ENCODE data around the gene SHISA8.

SHISA8 gene

DNA sequence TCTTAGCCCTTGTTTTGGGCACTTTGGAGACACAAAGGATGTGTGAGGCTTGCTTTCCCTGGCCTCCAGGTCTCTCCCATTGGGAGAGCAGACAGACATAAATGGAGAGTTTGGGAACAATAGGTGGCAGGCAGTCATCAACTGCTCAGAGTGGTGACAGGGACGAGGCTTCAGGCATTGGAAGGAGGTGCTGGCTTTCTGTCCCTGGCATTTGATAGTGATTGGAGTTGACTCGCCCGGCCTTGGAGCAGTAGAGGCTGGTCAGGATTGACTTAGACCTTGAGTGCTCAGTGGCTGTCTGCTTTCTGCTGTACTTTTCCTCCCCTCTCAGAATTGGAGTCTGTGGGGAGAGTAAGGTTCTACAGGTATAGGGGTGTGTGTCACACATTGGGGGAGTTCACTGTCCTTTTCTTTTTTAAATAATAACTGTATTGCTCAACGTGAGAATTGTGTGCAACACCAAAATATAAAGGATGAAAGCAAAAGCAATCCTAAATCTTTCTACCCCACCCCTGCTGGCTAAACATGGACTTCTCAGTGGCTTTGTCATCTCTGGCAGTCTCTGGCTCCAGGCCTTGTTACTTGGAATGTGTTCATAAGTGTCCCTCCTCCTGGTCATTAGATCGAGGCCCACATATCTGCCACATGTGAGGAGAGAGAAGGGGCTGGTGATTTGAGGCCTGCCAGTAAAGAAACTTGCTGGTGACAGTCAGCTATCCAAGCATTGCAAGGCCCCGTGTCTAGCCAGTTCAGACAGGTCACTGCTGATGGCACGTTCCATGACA is 21.1 kb downstream of the SHISA8 start:
- no peaks in the 10 kb centered on the region for H3K4me1 ChIP-seq (ENCODE audit: control extremely low read depth in 1 of 4, control insufficient read depth in 4 of 4, insufficient read depth in 4 of 4, low read length in 3 of 4)
- no peaks in the 10 kb centered on the region for H3K27me3 ChIP-seq (replicated peaks in 2 of 5; ENCODE audit: control insufficient read depth in 4 of 5, insufficient read depth in 5 of 5, low read length in 4 of 5)
- no peak overlapping the region for H3K4me3 ChIP-seq (ENCODE audit: control insufficient read depth in 1 of 7, extremely low read depth in 1 of 7, insufficient read depth in 4 of 7, low read depth in 2 of 7, low read length in 6 of 7)
- no peak for DNase-seq
- ChIA-PET POLR2A (no interaction called here), CTCF (interaction anchor here (0.8 kb wide), 1 partner anchor 10 kb away, joined by 3 read pairs; no protein-coding TSS in a partner anchor)
- WGBS (ENCODE audit: insufficient coverage) = over 99% methylated on average over 6 of the region's 7 CpGs
- no peaks in the 10 kb centered on the region for H3K9me3 ChIP-seq (ENCODE audit: control extremely low read depth in 1 of 5, control insufficient read depth in 4 of 5, insufficient read depth in 2 of 5, low read depth in 1 of 5, low read length in 4 of 5)
- H3K27ac ChIP-seq (ENCODE audit: insufficient read depth in 1 of 2, low read depth in 1 of 2, low read length in 2 of 2, poor library complexity in 1 of 2, severe bottlenecking in 2 of 2) = no peak overlapping the region
- peaks cover 32 to 85% (median 76%) of the 10 kb centered on the region in 4 experiments for H3K36me3 ChIP-seq (ENCODE audit: control insufficient read depth in 4 of 4, insufficient read depth in 4 of 4, low read length in 3 of 4)

DNA sequence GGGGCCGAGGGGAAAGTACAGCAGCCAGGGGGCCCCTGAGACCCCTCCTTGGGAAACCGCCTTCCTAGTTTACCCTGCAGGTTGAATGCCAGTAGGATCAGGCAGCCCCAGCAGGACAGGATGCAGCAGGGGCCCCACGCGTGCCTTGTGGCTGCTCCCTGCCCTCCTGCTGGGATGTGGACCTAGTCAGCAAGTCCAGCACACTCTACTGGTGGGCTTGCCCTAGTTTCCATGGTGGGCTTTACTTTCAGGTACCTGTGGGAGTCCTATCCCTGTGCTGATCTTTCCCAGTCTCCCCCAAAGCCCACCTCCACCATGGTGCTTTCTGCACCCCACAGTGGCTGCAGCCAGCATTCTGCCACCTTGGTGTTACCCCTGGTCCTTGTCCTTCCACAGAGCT is 22.2 kb downstream of the SHISA8 start:
- Histone ChIP-seq H3K27me3 (replicated peaks in 2 of 5; ENCODE audit: control insufficient read depth in 4 of 5, insufficient read depth in 5 of 5, low read length in 4 of 5) (no peaks in the 10 kb centered on the region), H3K36me3 (ENCODE audit: control insufficient read depth in 4 of 4, insufficient read depth in 4 of 4, low read length in 3 of 4) (peaks cover 31 to 88% (median 79%) of the 10 kb centered on the region in 4 experiments), H3K27ac (ENCODE audit: insufficient read depth in 1 of 2, low read depth in 1 of 2, low read length in 2 of 2, poor library complexity in 1 of 2, severe bottlenecking in 2 of 2) (no peak overlapping the region), H3K4me3 (ENCODE audit: control insufficient read depth in 1 of 7, extremely low read depth in 1 of 7, insufficient read depth in 4 of 7, low read depth in 2 of 7, low read length in 6 of 7) (no peak overlapping the region), H3K4me1 (ENCODE audit: control extremely low read depth in 1 of 4, control insufficient read depth in 4 of 4, insufficient read depth in 4 of 4, low read length in 3 of 4) (no peaks in the 10 kb centered on the region), H3K9me3 (ENCODE audit: control extremely low read depth in 1 of 5, control insufficient read depth in 4 of 5, insufficient read depth in 2 of 5, low read depth in 1 of 5, low read length in 4 of 5) (no peaks in the 10 kb centered on the region)
- 95% methylated on average over 4 of the region's 4 CpGs for WGBS (ENCODE audit: insufficient coverage)
- ChIA-PET CTCF (no interaction called here), POLR2A (no interaction called here)
- no peak for DNase-seq

DNA sequence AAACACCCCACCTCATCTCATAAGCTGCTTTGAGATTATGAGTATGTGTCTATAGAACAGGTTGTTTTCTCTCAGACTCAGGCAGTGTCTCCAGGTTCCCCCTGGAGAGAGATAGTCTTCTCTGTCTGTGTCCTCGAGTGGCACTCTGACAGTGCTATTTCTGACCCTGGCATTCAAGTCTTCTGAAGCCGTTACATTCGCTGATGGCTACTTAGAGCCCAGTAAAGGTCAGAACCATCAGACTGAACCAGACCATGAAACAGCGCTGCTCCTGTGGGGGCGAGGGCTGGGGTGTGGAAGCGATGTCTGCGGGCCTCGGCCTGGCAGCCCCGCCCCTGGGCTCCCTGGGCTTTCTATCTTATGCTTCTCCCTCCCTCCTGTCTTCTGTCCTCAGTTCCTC is 23.5 kb downstream of the SHISA8 start:
- ChIA-PET CTCF (interaction anchor here (1.1 kb wide), 1 partner anchor 10 kb away, joined by 3 read pairs; no protein-coding TSS in a partner anchor), POLR2A (no interaction called here)
- no peak overlapping the region for H3K4me3 ChIP-seq (ENCODE audit: control insufficient read depth in 1 of 7, extremely low read depth in 1 of 7, insufficient read depth in 4 of 7, low read depth in 2 of 7, low read length in 6 of 7)
- no peaks in the 10 kb centered on the region for H3K4me1 ChIP-seq (ENCODE audit: control extremely low read depth in 1 of 4, control insufficient read depth in 4 of 4, insufficient read depth in 4 of 4, low read length in 3 of 4)
- DNase-seq = no peak
- 99% methylated on average over 7 of the region's 9 CpGs for WGBS (ENCODE audit: insufficient coverage)
- H3K9me3 ChIP-seq (ENCODE audit: control extremely low read depth in 1 of 5, control insufficient read depth in 4 of 5, insufficient read depth in 2 of 5, low read depth in 1 of 5, low read length in 4 of 5) = no peaks in the 10 kb centered on the region
- no peaks in the 10 kb centered on the region for H3K27me3 ChIP-seq (replicated peaks in 2 of 5; ENCODE audit: control insufficient read depth in 4 of 5, insufficient read depth in 5 of 5, low read length in 4 of 5)
- H3K36me3 ChIP-seq (ENCODE audit: control insufficient read depth in 4 of 4, insufficient read depth in 4 of 4, low read length in 3 of 4) = peaks cover 36 to 88% (median 76%) of the 10 kb centered on the region in 4 experiments
- H3K27ac ChIP-seq (ENCODE audit: insufficient read depth in 1 of 2, low read depth in 1 of 2, low read length in 2 of 2, poor library complexity in 1 of 2, severe bottlenecking in 2 of 2) = no peak overlapping the region

DNA sequence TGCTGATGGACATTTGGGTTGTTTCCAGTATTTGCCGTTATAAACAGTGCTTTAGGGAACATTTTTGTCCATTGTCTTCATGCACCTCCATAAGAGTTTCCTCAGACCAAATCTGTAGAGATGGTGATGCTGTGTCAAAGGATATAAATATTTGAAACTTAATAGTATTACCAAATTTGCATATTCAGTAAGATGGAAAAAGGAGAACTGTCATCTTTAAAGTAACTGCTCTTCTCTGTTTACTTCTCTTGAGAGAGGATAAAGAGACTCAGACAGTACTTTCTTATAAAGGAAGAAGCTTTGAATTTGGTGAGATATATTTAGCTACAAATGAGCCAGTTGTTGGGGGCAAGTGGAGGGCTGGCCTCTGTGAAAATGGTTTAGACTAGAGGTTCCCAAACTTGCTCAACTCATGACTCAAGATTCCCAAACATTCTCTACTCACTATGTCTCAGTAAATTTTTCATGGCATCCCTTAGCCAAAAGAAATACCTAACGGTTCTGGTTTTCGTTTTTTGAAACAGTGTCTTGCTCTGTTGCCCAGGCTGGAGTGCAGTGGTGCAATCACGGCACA is 26.2 kb downstream of the SHISA8 start:
- 100% methylated on average over 2 of the region's 4 CpGs for WGBS (ENCODE audit: insufficient coverage)

DNA sequence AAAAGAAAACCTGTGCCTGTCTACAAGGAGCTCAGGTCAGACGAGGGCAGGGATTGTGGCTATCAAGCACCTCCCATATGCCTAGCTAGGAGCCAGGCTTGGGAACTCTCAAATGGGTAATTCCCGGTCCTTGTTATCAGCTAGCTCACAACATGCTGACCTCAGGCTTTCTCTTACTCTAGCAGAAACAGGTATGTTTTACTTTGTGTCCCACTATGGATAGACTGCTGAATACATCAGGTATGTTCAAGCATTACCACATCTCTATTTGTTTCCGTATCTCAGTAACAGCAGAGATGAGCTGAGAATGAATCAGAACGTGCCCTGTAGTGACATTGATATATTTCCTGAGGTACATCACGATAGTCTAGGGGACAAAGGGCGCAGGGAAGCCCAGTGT is 29.4 kb downstream of the SHISA8 start:
- WGBS (ENCODE audit: insufficient coverage) = 96% methylated on average over 5 of the region's 6 CpGs
- no peaks in the 10 kb centered on the region for H3K4me1 ChIP-seq (ENCODE audit: control extremely low read depth in 1 of 4, control insufficient read depth in 4 of 4, insufficient read depth in 4 of 4, low read length in 3 of 4)
- H3K27ac ChIP-seq (ENCODE audit: insufficient read depth in 1 of 2, low read depth in 1 of 2, low read length in 2 of 2, poor library complexity in 1 of 2, severe bottlenecking in 2 of 2) = no peak overlapping the region
- no peak for DNase-seq
- H3K27me3 ChIP-seq (replicated peaks in 2 of 5; ENCODE audit: control insufficient read depth in 4 of 5, insufficient read depth in 5 of 5, low read length in 4 of 5) = no peaks in the 10 kb centered on the region
- H3K9me3 ChIP-seq (ENCODE audit: control extremely low read depth in 1 of 5, control insufficient read depth in 4 of 5, insufficient read depth in 2 of 5, low read depth in 1 of 5, low read length in 4 of 5) = no peaks in the 10 kb centered on the region
- POLR2A ChIA-PET = no interaction called here
- no peak overlapping the region for H3K4me3 ChIP-seq (ENCODE audit: control insufficient read depth in 1 of 7, extremely low read depth in 1 of 7, insufficient read depth in 4 of 7, low read depth in 2 of 7, low read length in 6 of 7)
- CTCF ChIA-PET = interaction anchor here (1.2 kb wide), 1 partner anchor 35 kb away, joined by 3 read pairs; no protein-coding TSS in a partner anchor
- peaks cover 42 to 96% (median 81%) of the 10 kb centered on the region in 4 experiments for H3K36me3 ChIP-seq (ENCODE audit: control insufficient read depth in 4 of 4, insufficient read depth in 4 of 4, low read length in 3 of 4)

More for the DNA sequence above, 26.2 kb downstream of the SHISA8 start:
- ChIA-PET CTCF (no interaction called here), POLR2A (no interaction called here)
- no peaks in the 10 kb centered on the region for H3K27me3 ChIP-seq (replicated peaks in 2 of 5; ENCODE audit: control insufficient read depth in 4 of 5, insufficient read depth in 5 of 5, low read length in 4 of 5)
- H3K36me3 ChIP-seq (ENCODE audit: control insufficient read depth in 4 of 4, insufficient read depth in 4 of 4, low read length in 3 of 4) = peaks cover 50 to 94% (median 82%) of the 10 kb centered on the region in 4 experiments
- no peak overlapping the region for H3K4me3 ChIP-seq (ENCODE audit: control insufficient read depth in 1 of 7, extremely low read depth in 1 of 7, insufficient read depth in 4 of 7, low read depth in 2 of 7, low read length in 6 of 7)
- no peaks in the 10 kb centered on the region for H3K4me1 ChIP-seq (ENCODE audit: control extremely low read depth in 1 of 4, control insufficient read depth in 4 of 4, insufficient read depth in 4 of 4, low read length in 3 of 4)
- no peaks in the 10 kb centered on the region for H3K9me3 ChIP-seq (ENCODE audit: control extremely low read depth in 1 of 5, control insufficient read depth in 4 of 5, insufficient read depth in 2 of 5, low read depth in 1 of 5, low read length in 4 of 5)
- no peak overlapping the region for H3K27ac ChIP-seq (ENCODE audit: insufficient read depth in 1 of 2, low read depth in 1 of 2, low read length in 2 of 2, poor library complexity in 1 of 2, severe bottlenecking in 2 of 2)
- no peak for DNase-seq

DNA sequence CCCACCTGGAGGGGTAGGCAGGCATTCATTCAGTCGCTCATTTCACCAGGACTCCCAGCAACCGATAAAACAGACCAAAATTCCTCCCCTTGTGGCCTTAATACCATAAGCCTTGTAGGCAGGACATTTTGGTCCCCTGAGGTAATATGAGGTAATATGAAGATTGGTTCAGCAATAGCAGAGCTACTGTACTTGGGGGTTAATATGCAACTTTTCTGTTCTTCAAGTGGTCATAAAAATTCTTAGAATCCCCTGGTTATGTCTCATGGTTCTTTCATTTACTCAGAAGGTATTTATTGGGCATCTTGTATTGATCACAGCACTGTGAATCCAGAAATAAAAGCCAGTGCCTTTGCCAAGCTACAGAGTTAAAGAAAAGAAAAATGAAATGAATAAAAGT is 29.8 kb downstream of the SHISA8 start:
- Histone ChIP-seq H3K27me3 (replicated peaks in 2 of 5; ENCODE audit: control insufficient read depth in 4 of 5, insufficient read depth in 5 of 5, low read length in 4 of 5) (no peaks in the 10 kb centered on the region), H3K4me3 (ENCODE audit: control insufficient read depth in 1 of 7, extremely low read depth in 1 of 7, insufficient read depth in 4 of 7, low read depth in 2 of 7, low read length in 6 of 7) (no peak overlapping the region), H3K4me1 (ENCODE audit: control extremely low read depth in 1 of 4, control insufficient read depth in 4 of 4, insufficient read depth in 4 of 4, low read length in 3 of 4) (no peaks in the 10 kb centered on the region), H3K9me3 (ENCODE audit: control extremely low read depth in 1 of 5, control insufficient read depth in 4 of 5, insufficient read depth in 2 of 5, low read depth in 1 of 5, low read length in 4 of 5) (no peaks in the 10 kb centered on the region), H3K36me3 (ENCODE audit: control insufficient read depth in 4 of 4, insufficient read depth in 4 of 4, low read length in 3 of 4) (peaks cover 39 to 96% (median 80%) of the 10 kb centered on the region in 4 experiments), H3K27ac (ENCODE audit: insufficient read depth in 1 of 2, low read depth in 1 of 2, low read length in 2 of 2, poor library complexity in 1 of 2, severe bottlenecking in 2 of 2) (no peak overlapping the region)
- CTCF ChIA-PET = no interaction called here
- no CpG with 5 or more reads among the region's 2 CpGs for WGBS (ENCODE audit: insufficient coverage)
- POLR2A ChIA-PET = no interaction called here
- DNase-seq = no peak

DNA sequence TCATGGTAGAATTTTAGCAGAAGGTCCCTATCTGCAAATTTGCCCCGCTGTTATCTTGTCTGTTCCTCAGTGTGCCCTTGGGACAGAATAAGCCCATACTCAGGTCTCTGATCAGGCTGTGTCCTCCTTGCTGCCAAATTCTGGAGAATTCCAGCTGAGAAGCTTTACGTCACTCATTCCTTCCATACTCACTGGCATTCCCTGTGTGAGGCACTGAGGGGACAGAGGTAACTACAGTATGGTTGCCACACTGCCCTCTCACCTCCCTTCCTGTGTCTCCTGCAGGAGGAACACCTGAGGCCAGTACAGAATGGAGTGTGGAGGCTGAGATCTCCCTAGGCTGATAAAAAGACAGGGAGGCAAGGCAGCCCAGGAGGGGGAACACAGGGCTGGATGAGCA is 31.5 kb downstream of the SHISA8 start:
- ChIA-PET POLR2A (no interaction called here), CTCF (interaction anchor here (0.9 kb wide), 1 partner anchor 14 kb away, joined by 4 read pairs; no protein-coding TSS in a partner anchor)
- H3K27ac ChIP-seq (ENCODE audit: insufficient read depth in 1 of 2, low read depth in 1 of 2, low read length in 2 of 2, poor library complexity in 1 of 2, severe bottlenecking in 2 of 2) = no peak overlapping the region
- DNase-seq = no peak
- H3K4me3 ChIP-seq (ENCODE audit: control insufficient read depth in 1 of 7, extremely low read depth in 1 of 7, insufficient read depth in 4 of 7, low read depth in 2 of 7, low read length in 6 of 7) = no peak overlapping the region
- no peaks in the 10 kb centered on the region for H3K9me3 ChIP-seq (ENCODE audit: control extremely low read depth in 1 of 5, control insufficient read depth in 4 of 5, insufficient read depth in 2 of 5, low read depth in 1 of 5, low read length in 4 of 5)
- H3K27me3 ChIP-seq (replicated peaks in 2 of 5; ENCODE audit: control insufficient read depth in 4 of 5, insufficient read depth in 5 of 5, low read length in 4 of 5) = no peaks in the 10 kb centered on the region
- no peaks in the 10 kb centered on the region for H3K4me1 ChIP-seq (ENCODE audit: control extremely low read depth in 1 of 4, control insufficient read depth in 4 of 4, insufficient read depth in 4 of 4, low read length in 3 of 4)
- peaks cover 36 to 97% (median 75%) of the 10 kb centered on the region in 4 experiments for H3K36me3 ChIP-seq (ENCODE audit: control insufficient read depth in 4 of 4, insufficient read depth in 4 of 4, low read length in 3 of 4)
- WGBS (ENCODE audit: insufficient coverage) = 100% methylated on average over 1 of the region's 2 CpGs
